DMS79 treated with DMSO at 0.1 percent for 48 hours (cell line): ENCODE results near the gene CSKMT.
"Not testable (repeated sequence)": the region's sequence is repeated elsewhere in the genome, so short reads cannot be mapped to it uniquely, and the experiment has no call there.

Source experiments
- DNase-seq: peaks from one replicate; lab custom pipeline; 2025; lab: John Stamatoyannopoulos, UW

CSKMT gene

DNA sequence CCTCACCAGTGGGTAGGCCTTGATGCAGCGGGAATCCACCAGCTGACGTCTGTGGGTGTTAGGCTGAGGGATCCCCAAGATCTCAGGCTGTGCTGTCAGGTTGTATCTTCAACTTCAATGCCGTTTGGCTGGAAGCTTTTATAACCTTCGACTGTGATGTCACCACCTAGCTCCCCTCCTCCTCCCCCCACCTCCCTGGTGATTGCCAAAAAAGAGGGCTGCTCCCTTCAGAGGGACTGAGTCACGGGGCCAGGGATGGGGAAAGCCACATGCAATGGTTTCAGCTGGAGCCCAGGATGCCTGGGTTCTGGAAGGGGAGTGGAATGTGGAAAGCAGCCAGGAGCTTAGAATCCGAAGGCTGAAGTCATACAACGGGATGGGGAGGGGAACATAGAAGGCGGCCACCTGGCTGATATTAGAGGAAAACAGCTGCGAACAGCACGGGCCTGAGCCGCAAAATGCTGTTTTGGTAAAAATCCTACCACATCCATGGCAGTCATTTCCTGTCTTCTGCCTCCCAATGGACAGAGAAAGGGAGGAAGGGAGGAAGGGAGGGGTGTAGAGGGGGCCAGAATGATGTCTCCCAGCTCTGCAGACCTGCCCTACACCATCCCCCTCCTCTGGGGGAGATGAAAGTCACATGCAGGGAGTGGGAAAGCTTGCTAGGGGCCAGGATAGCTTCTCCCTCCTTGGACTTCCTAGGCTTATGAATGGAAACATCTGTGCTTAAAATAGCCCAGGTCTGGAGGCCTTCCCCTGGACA is 24.5 kb downstream of the CSKMT start, which contains the start of gene LRRN4CL:
TSS of gene LRRN4CL (minus strand) at position 110 of the 763 bp plus-strand sequence. CDS start 1,022 bp downstream, outside the sequence.
- no peak for DNase-seq

DNA sequence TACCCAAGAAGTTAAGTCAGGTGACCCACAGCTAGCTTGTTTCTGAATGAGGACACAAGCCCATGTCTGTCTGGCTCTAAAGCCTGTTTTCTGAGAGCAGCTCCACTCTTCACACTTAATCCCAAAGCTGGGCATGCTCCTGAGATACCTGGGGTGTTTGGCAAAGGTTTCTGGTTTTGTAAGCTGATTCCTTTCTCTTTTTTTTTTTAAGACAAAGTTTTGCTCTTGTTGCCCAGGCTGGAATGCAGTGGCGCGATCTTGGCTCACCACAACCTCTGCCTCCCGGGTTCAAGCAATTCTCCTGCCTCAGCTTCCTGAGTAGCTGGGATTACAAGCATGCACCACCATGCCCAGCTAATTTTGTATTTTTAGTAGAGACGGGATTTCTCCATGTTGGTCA is 28.5 kb downstream of the CSKMT start:
- DNase-seq: not testable (repeated sequence)

DNA sequence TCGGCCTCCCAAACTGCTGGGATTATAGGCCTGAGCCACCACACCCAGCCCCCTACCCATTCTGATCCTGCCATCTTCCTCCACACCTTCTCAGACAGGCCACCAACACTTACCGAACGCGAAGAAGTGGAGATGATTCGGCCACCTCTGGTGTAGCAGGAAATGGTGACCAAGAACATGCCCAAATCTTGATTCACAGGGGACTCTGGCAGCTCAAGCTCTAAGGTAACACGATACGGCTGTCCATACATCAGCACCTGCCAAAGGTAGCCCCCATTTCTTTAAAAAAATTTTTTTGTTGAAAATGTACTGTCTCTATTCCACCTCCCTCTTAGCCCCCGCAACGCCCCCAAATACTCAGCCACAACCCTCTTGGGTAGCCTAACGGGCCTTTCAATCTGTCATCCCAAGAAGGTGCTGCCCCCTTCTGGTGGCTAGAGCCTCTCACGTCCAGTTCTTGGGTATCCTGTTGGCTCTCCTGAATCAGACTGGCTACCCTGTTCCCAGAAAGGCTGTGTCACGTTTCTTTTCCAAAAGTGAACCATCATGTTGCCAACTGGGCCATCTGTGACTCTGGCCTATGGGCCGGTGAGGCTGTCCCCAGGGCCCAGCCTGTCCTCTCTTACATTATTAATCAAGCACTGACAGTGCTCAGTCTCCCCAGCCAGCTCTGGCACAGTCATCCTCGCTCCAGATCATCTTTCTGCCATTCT is 29.5 kb downstream of the CSKMT start:
- DNase-seq: peak; percentile 11

DNA sequence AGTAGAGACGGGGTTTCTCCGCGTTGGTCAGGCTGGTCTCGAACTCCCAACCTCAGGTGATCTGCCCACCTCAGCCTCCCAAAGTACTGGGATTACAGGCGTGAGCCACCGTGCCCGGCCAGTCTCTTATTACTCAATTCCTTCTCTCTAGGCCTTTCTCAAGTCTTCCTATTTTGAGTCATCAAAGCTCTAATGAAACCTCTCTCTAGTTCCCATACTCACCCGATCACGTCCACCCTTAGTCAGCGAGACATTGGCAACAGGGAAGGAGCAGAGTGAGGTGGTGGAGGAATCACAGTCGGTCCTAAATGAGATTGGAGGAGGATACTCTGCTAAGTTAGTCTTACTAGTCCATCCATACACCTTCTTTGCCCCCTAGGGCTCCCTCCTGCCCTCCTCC is 37.1 kb downstream of the CSKMT start:
- no peak for DNase-seq

DNA sequence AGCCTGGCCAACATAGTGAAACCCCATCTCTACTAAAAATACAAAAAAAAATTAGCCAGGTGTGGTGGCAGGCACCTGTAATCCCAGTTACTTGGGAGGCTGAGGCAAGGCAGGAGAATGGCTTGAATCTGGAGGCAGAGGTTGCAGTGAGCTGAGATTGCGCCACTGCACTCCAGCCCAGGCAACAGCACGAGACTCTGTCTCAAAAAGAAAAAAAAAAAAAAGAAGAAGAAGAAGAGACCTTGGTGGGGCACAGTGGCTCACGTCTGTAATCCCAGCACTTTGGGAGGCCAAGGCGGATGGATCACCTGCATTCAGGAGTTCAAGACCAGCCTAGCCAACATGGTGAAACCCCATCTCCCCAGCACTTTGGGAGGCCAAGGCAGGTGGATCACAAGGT is 38.8 kb downstream of the CSKMT start:
- not testable (repeated sequence) for DNase-seq

DNA sequence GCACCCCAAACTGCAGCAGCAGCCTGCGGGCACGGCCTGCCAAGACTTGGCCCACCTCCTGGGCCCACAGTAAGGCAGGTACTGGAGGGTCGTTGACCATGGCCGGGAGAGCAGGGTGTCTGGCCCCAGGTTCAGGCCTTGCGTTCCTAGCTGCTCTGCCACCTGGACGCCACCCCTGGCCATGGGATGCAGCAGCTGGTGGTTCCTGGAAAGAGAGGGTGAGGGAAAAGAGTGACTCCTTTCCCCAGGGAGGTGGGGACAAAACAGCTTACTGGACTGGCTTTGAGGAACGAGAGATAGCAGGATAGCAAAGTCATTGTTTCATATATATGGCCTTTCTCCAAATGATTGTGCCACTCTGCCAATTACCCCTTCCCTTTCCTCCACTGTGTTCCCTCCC is 40.3 kb downstream of the CSKMT start:
- peak; percentile 58 for DNase-seq

DNA sequence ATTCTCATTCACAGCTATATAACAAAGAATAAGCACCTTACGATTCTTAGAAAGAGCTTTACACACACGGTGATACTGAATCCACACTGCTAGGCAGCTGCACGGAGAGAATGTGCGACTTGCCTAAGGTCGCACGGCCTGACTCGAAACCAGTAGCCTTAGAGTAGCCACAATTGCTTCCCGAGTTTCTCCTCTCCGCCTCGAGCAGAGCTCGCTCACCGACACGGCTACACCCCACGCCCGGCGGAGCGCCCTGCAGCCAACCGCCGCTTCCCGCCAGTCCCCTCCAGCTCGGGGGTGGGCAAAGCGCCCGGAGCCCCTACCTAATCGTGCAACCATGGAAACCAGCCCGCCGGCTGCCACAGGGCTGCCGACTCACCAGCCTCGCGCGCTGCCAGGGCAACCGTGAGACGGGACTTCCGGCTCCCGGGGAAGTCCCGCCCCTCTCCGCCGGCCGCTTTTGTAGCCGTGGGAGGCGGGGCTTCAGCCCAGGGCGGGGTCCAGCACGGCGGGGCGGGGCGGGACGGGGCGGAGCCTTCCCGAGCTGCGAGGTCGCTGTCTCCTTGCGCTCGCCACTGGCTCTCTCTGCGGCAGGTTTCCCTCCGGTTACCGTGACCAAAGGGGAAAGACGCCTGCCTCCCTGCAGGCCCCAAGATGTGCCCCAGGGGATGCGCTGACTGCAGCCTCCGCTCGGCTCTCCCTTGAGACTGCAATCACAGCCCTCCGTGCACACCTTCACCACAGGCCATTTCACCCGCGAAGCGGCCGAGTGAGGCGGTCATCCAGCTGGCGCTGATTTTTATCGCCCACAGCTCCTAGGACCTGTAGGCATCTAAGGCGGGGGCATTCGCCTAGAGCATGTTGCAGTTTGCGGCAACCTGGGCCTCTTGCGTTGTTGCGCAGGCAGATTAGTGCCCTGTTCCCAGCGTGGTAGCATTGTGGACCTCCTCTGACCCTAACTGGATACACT is 41.1 kb downstream of the CSKMT start:
- DNase-seq: peak; percentile 94

DNA sequence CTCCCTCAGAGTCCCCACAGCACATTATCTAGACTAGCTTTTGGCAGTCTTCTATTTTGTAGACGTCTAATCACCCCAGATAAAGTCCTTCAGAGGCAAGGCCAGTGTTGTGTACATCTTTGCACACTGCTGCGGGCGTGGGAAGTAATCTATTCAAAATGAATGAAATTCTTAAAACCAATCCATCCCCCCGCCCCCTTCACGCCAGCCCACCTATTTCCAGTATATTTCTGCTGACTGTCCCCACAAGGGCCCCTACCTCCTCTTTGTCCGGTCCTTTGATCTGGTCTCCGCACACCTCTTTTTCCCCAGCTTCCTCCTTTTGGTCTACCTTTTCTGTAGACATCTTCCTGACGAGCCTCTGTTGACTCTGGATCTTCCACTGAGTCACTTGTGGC is 41.7 kb downstream of the CSKMT start:
- DNase-seq: no peak

DNA sequence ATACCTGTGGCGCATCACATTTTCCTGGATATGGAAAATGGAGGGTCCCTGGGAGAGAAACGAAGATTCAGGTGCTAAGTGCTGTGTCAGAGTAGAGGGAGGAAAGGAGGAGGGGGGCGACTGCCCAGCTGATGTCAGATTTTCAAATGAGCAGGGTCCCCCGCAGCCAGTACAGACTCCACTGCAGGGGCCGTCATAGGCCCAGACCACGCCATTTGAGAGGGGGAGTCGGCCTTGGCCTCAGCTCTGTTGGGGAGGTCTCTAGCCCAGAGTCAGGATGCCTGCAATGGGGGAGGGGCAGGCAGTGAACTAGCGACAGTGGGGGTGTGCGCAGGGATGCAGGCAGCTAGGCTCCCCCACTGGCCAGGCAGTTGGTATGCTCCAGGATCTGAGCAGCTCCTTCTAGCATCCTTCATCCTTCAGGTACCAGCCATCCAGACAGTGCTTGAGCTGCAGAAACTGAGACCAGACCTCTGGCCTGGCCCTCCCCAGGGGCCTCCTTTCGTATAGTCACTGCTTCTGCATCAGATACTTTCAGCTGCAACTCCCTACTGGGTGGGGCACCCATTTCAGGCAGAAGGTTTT is 42.3 kb downstream of the CSKMT start, which contains the start of the genes BSCL2 and GNG3:
TSS of gene BSCL2 (minus strand) at position 148 of the 585 bp plus-strand sequence. CDS start 229 bp downstream, outside the sequence.
TSS of gene GNG3 (plus strand) at position 400 of the 585 bp plus-strand sequence. CDS start 620 bp downstream, outside the sequence.
- peak; percentile 96 for DNase-seq

DNA sequence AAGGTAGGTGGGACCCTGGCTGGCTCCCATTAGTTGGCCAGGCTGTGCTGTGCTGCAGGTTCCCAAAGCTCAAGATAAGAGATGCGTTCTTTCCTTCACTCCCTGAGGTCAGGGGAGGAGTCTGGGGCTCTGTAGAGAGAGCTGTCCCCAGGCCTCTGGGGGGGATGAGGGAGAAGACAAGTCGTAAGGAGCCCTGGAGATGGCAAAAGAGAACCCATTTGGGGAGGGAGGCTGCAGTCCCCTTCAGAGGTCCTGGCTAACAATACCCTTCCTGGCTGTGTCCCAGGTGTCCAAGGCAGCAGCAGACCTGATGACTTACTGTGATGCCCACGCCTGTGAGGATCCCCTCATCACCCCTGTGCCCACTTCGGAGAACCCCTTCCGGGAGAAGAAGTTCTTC is 43.3 kb downstream of the CSKMT start:
- DNase-seq: no peak

DNA sequence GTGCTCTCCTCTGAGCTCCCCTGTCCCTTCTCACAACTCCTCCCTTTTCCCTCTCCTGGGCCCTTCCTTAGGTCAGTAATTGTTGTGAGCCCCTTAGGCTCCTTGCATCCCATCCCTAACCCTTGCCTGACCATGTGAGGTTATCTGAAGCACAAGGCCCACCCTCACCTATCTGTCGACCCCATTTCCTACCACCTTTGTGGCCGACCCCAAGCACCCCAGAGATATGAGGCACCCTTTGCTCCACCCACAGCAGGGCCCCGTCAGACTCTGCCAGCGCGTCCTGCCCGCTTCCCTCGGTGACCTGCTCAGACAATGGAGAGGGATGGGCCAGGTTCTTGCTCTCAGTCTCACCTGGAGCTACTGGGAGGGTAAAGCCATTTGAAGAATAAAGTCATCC is 43.7 kb downstream of the CSKMT start:
- DNase-seq: peak; percentile 73

DNA sequence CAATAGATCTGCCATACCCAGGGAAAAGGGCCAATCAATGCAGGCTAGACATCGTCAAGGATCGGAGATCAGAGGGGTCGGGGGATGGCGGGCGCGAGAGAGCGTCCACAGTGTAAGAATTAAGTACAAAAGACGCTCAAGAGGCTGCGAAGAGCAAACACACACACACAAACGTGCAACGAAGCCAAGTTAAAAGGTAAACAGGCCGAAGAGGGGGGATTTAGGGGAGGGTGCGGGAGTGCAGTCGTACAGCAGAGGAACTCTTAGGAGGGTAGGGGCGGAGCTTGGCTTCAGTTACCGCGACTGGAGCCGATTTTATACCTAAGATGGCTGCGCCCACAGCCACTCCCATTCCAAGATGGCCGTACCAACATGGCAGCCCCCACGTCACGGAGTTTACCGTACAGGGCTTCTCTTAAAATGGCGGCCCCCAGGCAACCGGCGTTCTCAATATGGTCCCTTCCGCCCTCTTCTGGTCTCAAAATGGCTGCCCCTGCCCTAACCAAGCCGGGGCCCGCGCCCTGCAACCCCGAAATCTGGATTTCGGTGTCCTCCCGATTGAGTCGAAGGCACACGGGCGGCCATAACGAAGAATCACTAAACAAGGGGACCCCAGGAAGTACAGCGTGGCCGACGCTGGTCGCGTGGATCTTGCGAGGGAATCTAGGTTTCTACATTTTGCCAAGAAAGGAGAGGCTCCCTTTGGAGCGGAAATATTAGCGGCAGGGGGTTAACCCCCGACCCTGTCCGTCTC is 44.3 kb downstream of the CSKMT start:
- DNase-seq: peak; percentile 99

DNA sequence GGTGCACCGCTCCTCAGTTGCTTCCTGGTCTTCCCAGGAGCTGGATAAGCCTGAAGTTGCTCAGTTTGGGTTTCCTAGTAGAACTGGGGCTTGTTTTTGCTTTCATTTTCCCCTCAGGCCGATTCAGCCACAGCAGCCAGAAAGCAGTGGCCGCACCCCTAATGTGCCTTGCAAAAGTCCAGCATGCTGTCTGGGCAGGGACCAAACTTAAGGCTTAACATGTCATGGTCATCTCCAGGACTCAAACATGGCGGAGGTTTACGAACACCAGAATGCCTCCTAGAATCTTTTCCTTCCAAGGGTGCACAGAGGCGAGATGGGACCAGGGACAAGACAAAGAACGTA is 44.9 kb downstream of the CSKMT start:
- DNase-seq: no peak

DNA sequence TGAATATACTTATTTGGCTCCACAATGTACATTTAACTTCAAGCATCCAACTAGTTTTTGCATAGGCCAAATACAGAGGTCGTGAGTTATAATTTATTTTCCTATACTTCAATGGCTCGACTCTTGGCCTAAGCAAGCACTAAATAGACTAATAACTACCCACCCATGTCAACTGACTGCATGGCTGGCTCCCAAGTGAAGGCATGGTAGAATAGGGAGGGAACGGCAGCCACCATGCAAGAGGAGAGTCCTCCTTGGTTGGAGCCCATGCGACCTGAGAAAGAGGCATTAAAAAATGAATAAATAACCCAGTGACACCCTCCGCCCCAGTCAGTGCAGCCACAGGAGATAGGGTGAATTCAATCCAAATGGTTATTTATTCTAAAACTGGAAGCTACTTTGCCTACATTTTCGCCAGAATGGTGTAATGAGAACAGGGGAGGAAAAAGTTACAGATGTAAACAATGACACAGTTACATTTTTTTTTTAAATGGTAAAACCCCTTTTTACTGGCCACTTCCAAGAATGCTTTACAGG is 47.2 kb downstream of the CSKMT start:
- no peak for DNase-seq

DNA sequence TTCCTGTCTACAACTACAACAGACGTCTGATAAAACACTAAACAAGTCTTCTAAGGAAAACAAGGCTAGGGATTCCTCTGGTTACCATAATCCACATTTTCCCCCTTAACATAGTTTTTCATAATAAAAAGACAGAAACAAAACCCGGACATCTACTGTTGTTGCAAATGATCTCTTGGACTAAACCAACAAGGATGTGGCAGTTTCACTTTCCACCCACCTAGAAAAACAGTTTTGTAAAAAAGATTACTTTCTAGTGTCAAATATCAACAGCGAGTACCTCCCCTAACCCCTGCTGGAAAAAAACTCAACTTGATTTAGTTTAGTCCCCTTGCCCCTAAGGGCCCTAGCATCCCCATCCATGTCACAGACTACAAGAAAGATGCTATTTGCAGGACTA is 47.7 kb downstream of the CSKMT start:
- DNase-seq: no peak

DNA sequence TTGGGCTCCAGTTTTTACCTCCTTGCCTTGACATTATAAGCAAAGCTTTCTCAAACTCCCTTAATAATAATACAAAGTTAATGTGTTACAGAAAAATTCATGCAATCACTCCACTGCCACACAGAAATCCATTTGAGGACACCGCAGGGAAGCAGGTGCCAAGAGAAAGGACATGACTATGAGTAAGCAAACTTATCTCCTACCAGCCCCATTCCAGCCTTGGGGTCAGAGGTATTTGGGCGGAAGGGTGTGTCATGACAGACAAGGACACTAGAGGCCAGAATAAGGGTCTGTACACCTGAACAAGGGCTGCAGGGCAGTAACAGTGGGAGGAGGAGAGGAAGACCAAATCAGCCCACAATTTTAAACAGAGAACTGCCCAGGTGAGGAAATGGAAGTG is 48.2 kb downstream of the CSKMT start:
- no peak for DNase-seq

DNA sequence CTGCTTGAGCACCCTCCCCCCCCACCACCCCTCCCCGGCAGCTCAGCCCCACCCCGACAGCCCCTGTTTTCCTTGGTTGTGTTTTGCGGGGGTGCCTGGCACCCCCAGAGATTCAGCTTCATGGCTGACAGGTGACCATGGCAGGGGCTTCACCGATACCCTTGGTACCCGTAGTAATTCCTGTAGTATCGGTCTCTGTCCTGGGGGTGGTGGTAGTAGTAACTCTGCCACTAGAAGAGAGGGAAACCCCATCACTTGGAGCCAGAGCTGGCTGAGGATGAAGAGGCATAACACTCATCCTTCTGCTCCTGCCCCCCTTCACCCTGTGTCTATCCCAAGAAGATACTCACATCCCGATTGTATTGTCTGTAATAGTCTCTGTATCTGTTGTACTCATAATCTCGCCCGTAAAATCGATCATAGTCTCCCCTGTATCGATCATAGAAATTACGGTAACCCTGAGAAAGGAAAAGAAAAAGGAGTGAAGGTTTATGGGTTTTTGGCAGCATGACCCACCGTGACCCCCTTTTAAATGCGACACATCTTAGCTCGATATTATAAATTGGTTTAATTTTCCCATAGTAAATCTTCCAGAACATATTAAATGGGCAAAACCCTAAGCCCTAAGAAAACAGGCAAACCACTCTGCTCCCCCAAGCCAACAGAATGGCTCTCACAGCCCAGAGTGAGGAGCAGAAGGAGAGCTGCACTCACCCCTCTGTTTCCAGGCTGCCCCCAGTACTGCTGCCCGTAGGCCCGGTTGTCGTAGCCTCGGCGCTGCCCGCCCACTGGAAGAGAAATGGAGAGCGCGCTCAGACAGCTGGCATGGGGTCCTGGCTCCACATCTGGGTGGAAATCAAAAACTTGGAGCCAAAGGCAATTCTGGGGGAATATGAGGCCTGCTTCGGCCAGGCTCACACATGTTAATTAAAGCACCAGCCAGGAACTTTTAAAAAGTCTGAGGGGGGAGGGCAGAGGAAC is 50.3 kb downstream of the CSKMT start:
- DNase-seq: no peak

DNA sequence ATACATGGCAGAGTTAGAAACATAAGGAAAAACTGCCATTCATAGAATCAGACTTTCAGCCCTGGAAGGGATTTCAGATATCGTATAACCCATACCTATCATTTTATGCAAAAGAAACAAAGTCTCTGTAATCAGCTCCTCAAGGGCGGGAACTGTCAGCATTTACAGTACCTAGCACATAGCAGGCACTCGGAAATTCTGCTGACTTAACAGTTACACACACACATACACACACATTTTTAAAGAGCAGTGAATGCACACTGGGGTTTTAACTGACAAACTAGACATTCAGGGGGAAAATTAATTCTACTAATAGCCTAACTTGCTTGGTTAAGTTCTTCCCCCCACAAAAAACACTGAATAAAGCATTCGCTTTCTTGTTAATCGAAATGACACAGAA is 51.1 kb downstream of the CSKMT start:
- no peak for DNase-seq

DNA sequence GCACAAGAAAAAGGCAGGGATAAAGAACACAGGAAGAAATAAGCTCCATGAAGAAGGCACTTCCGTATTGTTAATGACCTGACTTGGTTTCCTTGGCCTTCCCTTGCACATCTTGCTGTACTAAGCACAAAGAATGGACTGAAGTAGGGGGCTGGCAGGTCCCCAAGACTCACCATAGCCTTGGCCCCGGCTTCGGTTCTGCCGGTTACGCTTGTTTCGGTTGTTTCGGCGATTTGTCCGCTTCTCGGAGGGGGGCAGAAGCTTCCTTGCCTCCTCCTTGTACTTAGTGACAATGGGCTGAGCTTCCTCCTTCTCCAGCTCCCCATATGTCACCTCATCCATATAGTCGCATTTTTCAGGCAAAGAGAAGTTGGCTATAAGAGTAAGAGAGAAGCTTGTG is 51.7 kb downstream of the CSKMT start:
- no peak for DNase-seq
